GM19438 (cell line): ENCODE measurements around the gene CASZ1.

Source experiments
- ATAC-seq: cut with Tn5 transposase; IDR thresholded peaks from one replicate; pipeline ENCODE4 v1.9.1; 2021; ENCODE audit warnings: low read depth; ENCODE audit not compliant: unreplicated experiment

The CASZ1 gene

DNA sequence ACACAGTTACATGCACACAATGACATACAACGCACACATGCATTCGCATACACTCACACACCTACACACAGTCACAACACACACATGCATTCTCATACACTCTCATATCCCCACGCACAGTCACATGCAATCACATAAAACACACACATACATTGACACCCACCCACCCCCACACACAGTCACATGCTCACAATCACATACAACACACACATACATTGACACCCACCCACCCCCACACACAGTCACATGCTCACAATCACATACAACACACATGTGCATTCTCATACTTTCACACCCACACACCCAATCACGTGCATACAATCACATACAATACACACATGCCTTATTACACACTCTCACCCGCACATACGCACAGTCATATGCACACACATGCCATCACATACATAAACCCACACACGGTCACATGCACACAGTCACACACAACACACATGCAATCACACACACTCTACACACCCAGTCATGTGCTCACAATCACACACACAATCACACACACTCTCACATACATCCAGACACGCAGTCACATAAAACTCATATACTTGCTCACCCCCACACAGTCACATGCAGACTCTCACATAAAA, 134.3 kb downstream of the CASZ1 start:
- no peak for ATAC-seq

DNA sequence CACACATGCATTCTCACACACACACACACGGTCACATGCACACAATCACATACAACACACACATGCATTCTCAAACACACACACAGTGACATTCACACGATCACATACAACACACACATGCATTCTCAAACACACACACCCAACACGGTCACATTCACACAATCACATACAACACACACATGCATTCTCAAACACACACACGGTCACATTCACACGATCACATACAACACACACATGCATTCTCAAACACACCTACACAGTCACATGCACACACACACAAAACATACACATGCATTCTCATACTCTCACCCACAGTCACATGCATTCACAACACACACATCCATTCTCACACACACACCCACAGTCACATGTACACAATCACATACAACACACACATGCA, 135.0 kb downstream of the CASZ1 start:
- no peak for ATAC-seq

DNA sequence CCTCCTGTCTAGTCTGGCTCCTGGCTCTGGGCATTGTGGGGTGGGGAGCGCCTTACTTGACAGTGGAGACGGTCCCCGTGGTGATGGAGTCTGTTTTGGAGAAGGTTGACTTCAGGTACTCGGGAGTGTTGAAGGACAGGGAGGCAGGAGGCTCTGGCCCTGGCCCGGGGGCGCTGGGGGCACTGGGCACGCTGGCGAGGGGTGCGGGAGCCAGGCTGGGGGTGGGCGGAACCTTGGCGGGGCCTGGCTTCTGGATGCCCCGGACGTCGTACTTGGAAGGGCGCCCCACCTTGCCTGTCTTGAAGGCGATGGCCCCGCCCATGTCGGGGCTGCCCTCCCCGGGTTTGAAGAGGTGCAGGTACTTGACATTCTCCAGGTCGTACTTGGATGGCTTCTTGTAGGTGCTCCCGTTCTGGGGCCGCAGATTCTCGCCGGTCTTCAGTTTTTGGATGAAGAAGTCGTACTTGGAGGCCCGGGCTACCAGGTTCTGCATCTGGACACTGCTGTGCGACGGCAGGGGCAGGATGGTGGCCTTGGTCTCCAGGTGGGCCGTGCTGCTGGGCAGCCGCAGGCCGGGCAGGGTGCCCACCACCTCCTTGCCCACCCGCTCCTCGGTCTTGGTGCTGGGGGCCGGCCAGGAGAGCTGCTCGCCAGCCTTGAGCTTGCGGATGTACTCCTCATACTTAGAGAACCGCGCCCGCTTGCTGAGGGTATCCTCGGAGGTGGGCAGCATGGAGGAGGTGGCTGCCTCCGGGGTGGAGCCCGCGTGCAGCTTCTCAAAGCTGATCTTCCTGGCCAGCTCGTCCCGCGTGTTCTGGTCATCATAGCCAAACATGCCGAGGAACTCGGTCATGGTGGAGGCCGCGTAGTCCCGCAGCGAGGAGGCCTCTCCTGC, 136.6 kb downstream of the CASZ1 start:
- ATAC-seq, result no peak

DNA sequence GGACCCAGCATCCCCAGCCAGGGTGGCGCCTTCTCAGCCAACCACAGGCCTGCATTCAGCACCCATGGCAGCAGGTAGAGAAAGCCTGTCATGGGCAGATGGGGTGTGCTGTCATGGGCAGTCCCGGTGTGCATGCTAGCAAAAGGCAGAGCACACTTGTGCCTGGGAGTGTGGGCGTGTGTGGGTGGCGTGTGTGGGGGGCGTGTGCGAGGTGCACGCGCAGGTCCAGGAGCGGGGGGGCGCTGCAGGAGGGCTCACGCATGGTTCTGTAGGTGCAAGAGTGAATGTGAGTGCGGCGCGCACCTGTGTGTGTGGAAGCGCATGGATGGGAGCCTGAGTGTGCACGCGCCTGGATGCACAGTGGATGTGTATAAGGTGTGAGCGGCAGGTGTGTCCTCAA, 137.2 kb downstream of the CASZ1 start:
- no peak for ATAC-seq

DNA sequence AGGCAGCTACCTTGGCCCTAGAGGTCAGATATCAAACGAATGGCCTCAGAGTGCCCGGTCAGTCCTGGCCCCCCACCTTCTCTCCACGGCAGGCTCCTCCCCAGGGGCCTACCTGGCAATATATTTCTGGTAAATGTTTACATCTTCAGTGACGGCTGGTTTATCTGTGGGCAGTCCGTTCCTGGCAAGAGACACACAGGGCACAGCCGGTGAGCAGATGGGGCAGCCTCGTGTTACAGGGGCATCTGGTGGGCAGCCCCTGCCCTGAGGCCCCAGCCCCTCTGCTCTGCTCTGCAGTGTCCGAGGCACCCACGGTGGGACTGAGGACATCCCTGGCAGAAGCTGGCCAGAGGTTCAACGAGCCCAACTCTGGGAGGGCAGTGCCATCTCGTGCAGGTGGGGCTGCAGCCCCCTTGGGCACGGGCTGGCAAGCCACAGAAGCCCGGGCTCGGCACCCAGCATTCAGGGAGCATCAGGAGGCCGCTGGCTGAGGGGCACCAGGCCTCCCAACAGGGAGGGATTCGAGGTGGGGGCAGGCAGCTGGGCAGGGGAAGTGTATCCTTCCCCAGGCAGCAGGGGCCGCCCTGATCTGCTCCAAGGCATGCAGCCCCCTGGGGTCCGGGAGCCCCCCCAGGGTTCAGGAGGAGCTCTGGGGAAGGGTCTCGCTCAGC, 137.9 kb downstream of the CASZ1 start:
- no peak for ATAC-seq

DNA sequence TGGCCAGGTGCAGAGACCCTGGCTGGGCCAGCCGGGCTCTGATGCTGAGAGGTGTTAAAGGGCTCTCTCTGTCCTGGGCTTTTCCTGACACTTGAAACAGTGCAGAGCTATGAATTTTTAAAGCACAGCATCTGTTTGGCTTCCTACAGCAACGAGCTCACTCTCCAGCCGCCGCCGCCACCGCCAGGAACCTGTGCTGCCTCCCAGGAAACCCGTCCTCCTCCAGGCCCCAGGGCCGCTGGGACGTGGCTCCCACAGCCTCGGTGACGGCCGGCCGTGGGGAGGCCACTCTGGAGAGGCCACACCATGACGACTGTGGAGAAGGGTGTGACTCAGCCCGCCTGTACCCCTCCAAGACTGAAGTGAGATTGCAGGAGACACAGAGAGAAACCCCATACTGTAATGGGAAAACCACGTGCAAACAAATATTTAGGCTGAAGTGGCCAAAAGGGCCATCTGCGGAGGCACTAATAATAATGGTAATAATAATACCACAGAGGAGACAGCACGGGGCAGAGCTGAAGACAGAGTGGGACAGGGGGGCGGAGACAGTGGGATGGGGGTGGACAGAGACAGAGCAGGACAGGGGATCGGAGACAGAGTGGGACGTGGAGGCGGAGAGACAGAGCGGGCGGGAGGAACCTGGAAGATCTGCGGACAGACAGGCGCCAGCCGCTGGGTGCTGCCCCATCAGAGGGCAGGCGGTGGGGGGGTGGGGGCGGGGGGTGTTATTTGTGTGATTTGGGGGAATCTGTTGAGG, 139.2 kb downstream of the CASZ1 start:
- ATAC-seq, result no peak

DNA sequence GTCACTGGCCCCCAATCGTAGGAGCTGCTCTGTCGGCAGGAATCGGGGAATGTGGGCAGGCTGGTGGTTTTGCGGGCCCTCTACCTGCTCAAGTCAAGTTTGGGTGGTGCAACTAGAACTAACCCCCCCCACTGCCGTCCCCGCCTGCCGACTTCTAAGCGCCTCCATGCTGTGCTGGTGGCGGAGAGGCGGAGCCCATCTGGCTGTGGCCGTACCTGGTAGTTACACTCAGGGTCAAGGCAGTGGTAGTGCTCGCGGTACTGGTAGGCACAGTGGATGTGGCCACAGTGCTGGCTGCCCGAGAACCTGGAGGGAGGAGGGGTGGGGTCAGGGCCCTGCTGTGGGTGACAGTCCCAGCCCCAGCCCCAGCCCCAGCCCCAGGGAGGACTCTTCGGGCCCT, 140.0 kb downstream of the CASZ1 start:
- no peak for ATAC-seq

DNA sequence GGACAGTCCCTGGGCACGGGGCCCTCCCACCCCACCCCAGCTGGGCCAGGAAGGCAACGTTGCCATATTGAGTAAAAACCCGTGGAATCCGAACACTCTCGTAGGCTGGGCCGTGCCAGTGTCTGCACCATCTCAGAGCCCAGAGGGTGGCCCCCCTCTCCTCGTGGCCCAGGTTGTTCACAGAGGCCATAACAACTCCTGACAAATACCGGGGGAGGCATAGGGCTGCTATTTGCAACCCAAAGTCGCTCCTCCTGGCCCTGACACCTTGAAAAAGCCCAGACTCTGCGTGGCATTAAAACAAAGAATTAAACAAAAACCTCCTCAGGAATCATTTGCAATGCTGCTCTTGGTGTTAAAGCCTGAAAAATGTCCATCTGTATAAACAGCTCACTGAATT, 141.4 kb downstream of the CASZ1 start:
- ATAC-seq, result no peak

DNA sequence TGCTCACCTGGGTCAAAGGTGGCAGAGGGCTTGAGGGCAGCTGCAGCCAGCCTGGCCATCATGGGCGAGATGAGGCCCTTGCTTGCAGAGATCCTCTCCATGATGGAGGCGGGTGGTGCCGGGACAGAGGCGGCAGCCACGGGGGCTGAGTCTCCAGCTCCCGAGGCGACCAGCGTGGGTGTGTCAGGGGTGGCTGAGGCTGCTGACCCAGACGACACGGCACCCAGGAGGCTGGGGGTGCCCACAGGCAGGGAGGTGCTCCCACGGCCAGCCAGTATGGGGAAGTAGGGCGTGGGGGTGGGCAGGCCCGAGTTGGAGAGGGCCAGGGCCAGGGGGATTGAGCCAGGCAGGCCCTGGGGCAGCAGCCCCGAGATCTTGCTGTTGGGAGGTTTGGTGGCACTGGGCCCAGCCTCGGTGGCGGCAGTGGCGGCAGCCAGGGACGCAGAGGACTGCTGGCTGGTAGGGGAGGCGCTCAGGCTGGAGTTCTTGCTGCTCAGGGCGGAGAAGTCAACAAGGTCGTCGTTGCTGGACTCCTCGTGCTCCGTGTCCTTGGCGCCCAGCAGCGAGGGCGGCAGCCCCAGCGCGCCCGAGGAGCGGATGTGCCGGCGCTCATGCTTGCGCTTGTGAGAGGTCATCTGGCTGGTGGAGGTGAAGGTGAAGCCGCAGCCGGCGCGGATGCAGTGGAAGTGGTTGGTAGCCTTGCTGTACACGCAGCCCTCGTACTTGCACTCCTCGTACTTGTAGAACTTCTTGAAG, 142.9 kb downstream of the CASZ1 start:
- no peak for ATAC-seq

DNA sequence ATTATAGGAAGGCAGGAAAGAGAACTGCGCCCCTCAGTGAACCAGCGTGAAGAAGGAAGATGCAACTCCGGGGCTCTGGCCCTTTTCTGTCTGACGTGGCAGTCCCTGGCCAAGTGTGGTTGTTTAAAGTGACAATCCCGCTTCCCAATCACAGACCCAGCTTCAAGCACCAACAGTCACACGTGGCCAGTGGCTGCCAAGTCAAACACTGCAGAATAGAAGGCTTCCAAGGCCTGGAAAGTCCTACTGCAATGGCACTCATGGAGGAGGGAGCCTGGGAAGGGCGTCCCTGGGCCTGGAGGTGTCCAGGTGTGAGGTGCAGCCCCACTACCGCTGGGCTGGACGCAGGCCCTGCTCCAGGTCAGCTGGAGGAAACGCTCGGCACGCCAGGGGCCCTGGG, 143.8 kb downstream of the CASZ1 start:
- no peak for ATAC-seq

DNA sequence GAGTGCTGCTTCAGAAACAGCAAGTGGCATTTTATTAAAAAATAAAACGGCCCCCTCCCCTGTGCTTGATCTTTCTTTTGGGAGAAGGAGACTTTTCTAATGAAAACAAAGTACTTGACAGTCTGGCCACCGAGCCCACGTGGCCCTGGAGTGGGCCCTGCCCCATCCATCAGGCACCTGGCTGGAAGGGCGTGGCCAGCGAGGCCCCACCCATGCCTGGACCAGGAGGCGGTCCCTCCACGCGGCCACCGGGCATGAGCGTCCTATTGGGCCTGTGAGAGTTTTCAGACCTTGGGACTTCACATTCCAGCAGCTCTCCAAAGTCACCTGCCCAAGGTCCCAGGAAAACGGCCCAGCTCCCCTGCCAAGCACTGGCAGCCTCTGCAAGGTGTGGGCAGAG, 144.7 kb downstream of the CASZ1 start:
- no peak for ATAC-seq

DNA sequence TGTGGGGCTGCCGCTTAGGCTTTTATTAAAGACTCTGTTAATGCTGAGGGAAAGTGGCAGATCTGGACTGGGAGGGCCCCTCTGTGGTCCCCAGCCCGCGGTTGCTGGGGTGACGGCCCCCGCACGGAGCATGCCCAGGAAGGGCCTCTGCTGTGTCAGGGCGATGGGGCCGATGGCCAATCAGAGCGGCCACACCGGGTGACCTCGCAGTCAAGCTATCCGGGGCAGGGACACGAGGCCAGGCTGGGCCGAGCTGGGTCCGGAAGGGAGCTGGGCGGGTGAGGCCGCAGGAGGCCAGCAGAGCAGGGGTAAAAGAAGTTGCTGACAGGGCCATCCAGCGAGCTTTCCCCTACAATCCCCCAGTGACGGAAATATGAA, 145.1 kb downstream of the CASZ1 start:
- no peak for ATAC-seq

DNA sequence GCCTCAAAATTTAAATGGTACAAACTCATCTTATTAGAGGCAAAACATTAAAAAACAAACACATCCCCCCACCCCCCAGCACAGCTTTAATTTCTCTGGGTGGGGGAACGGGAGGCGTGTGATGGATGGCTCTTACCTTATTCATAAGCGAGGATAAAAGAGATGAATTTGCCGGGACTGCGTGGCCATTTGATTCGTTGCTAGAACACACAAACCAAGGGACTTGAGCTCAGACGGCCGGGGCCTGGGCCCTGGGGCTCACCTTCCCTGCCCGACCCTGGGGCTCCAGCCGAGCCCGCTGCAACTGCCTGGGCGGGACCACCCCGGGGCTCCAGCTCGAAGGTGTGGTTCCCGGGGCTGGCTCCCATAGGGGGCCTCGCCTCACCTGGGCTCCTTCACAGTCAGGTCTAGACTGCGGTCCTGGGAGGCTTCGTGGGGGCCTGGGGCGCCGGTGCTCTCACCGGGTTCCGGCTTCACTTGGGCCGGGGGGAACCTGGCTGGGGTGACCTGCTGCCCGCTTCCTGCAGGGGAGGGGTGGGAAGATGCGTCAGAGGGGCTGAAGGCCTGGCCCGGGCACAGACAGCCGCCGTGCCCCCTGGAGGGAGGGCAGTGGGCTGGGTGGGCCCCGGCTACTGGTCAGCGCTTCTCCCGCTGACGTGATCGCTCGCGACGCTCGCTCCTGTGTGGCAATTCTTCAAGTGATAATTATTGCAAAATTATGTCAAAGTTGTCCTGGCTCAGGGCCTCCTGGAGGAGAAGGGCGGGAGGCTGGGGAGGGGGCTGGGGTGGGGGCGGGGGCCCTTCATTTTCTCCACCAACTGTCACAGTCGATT, 145.7 kb downstream of the CASZ1 start:
- no peak for ATAC-seq

DNA sequence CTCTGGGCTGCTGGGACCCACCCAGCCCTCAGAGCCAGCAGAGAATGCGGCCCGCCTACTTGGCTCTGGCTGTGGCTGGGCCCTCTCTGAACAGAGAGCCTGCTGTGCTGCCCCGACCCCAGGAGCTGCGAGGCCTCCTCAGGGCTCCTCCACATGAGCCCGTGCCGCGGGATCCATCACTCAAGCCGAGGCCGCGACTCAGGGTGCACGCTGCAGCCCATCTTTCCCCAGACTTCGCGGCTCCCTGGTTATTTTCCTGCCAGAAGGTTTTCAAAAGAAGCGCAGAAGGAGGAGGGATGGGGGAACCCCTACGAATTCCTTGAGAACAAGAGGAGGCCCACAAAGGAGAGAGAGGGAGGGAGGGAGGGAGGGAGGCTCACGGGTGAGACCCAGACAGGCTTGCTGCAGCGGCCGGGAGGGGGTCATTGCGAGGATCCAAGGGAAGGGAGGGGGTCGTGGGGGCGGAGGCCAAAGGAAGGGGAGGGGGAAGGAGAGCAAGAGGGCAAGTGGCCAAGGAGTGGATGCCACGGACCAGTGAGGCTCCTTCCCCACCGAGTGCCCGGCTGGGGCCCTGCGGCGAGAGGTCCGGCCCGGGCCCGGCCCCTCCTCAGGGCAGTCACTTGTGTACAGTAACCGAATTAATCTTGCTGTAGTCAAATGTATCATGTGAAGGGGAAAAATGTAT, 146.8 kb downstream of the CASZ1 start:
- no peak for ATAC-seq

DNA sequence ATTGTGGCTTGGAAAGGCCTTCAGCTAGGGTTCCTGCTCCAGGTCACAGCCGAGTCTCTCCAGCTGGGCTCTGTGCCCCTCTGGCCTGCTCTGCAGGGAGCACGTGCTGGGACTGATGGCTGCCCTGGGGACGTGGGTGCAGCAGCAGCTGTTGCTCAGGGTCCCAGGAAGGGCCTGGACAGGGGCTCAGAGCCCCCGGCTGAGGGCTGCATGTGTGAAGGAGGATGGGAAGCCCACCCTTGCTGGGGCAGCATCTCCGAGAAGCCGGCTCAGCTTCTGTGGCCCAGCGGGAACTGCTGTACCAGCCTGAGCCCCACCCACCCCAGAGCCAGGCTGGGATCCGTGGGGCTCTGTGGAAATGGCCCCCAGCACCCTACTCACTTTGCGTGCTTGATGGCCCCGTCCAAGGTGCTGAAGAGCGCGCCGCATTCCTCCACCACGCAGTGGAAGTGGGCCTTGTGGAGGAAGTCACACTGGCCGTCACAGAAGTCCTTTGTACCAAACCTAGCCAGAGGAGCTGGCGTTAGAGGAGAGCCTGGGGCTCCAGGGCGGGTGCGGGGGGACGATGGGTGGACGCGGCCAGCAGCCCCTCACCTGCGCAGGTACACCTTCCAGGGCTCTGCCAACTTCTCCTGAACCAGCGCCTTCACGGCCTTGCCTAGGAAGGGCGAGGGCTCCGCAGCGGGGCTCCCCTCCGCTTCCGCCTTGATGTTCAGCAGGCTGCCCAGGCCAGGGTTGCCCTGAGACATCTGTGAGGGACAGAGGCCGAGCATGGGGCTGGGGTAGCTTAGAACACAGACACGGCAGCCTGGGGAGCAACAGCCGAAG, 147.5 kb downstream of the CASZ1 start:
- ATAC-seq, result no peak

DNA sequence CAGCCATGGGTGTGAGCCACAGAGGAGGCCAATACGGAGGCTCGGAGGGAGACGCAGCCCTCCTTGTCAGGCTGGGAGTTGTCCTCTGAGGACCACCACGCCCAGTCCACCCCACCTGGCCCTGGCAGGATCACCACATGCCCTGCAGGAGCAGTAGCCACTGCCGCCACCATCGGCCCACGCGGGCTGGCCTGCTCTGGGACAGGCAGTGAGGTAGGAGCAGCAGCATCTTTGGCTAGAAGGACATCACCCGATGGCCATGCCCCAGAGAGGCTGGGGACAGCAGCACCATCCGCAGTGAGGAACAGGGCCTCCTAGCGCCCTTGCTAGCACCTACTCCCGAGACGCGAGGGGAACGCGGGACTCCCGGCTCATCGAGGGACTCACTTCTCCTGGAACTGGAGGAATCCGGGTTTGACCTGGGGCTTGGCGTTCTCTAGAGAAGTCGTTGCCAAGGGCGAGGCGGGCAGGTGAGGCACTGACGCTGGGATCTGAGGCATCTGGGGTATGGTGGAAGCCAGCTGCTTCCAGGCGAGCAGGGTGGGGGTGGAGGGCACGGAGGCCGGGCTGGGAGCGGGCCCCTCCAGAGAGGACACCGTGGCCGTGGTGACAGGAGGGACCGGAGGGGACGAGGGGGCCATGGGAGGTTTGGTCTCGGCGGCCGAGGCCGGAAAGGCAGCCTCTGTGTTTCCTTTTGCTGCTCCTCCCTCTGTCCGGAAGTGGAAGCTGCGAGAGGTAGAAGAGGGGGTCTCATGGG, 148.9 kb downstream of the CASZ1 start:
- no peak for ATAC-seq

DNA sequence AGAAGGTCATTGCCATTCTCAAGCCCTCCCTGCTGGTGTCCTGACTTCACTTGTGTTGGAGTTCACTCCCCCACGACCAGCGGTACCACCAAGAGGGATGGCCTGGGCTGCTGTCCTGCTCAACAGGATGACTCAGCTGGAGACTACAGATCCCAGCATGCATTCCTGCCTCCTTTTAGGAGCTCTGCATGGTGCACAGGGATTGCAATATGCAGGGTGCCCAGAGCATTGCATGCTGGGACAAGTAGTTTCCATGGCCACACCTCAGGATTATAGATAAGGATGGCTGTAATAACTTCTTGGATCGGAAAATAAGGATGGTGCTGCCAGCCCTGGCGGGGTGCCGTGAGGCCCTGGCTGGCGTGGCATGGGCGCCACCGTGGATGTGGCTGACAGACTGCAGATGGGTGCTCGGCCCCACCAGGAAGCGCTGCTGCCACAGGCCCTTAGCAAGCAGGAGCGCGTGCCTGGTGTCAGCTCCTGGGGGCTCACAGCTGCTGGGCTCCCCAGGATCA, 150.0 kb downstream of the CASZ1 start:
- no peak for ATAC-seq
